ENCODE measurements around the gene MED4. TPM values are rescaled to one million over a fixed set of nuclear protein-coding genes. Genes with fewer than 3 reads are reported as not detected.
A peak's percentile ranks its signal among the peaks of the same experiment; 100 is the strongest.
"Not testable (repeated sequence)": the region's sequence is repeated elsewhere in the genome, so short reads cannot be mapped to it uniquely, and the experiment has no call there.

The MED4 gene
- total RNA-seq, 2 experiments from 2014 or later = 45.8 to 50.1 TPM

GRCh38 chr13:48081739-48082138, 13.2 kb downstream of the MED4 start:
- Mint-ChIP-seq H3K36me3 (ENCODE audit: low read depth) (peaks cover 49% of the 10 kb centered on the region), H3K4me3 (no peak overlapping the region), H3K4me1 (ENCODE audit: low read depth) (peaks cover 4% of the 10 kb centered on the region), H3K27ac (no peak overlapping the region), H3K9me3 (no peaks in the 10 kb centered on the region), H3K27me3 (ENCODE audit: low read depth) (no peaks in the 10 kb centered on the region)
- CTCF ChIA-PET = no interaction called here
- intact Hi-C loops (cut with micrococcal nuclease) = no loop called here
- no peak for DNase-seq

GRCh38 chr13:48078251-48078656, 16.6 kb downstream of the MED4 start:
- H3K9me3 Mint-ChIP-seq = no peaks in the 10 kb centered on the region
- intact Hi-C loops (cut with micrococcal nuclease) = loop anchor here (1.0 kb wide), 1 partner anchor 17 kb away; the partner anchor contains the start of gene MED4
- no peak overlapping the region for H3K4me3 Mint-ChIP-seq
- H3K27me3 Mint-ChIP-seq (ENCODE audit: low read depth) = no peaks in the 10 kb centered on the region
- H3K36me3 Mint-ChIP-seq (ENCODE audit: low read depth) = peaks cover 58% of the 10 kb centered on the region
- CTCF ChIA-PET = interaction anchor here (0.6 to 2.0 kb wide), 10 partner anchors 10 to 503 kb away, joined by 3 to 11 read pairs (median 4); partner anchors contain the start of genes MED4 and NUDT15
- H3K4me1 Mint-ChIP-seq (ENCODE audit: low read depth) = peaks cover 4% of the 10 kb centered on the region
- no peak overlapping the region for H3K27ac Mint-ChIP-seq
- peak; percentile 44 for DNase-seq

DNA sequence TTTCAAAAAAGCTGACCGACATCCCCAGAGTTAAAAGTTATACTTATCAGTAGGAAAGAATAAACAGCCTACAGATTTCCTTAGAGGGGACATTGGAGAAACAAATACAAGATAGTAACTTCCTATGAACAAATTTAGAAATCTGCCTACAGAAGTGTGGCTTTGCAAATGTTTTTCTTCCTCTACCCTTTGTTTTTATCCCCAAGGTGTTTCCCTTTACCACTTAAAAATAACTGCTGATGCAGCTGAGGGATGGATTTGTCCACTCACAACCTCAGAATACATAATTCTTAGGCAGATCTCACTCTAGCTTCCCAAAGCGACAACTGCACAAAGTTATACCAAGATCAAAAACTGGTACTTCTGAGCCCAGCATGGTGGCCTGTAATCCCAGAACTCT, 20.9 kb downstream of the MED4 start:
- DNase-seq = no peak
- Mint-ChIP-seq H3K4me1 (ENCODE audit: low read depth) (peaks cover 4% of the 10 kb centered on the region), H3K9me3 (peaks cover 16% of the 10 kb centered on the region), H3K27me3 (ENCODE audit: low read depth) (no peaks in the 10 kb centered on the region), H3K36me3 (ENCODE audit: low read depth) (peaks cover 77% of the 10 kb centered on the region), H3K27ac (no peak overlapping the region), H3K4me3 (no peak overlapping the region)
- CTCF ChIA-PET = no interaction called here
- intact Hi-C loops (cut with micrococcal nuclease) = no loop called here

DNA sequence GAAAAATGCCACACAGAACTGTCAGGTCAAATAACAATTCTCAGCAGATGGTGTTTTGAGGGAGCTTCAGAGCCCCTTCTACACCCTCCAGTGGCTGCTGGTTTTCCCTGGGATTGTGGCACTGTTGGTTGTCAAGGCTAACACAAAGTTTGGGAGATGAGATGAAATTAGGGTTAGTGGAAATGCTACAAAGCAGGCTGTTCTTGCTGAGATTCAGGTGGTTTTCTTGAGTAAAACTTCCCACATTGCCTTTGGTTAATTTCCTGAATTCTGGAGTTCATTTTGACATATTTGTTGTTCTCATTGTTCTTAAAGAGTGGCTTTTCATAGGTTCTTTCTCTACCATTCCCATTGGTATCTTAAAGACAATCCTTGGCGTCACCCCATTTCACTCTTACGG, 22.1 kb downstream of the MED4 start:
- peaks cover 80% of the 10 kb centered on the region for H3K36me3 Mint-ChIP-seq (ENCODE audit: low read depth)
- no peaks in the 10 kb centered on the region for H3K27me3 Mint-ChIP-seq (ENCODE audit: low read depth)
- no peaks in the 10 kb centered on the region for H3K4me1 Mint-ChIP-seq (ENCODE audit: low read depth)
- DNase-seq = no peak
- H3K27ac Mint-ChIP-seq = peak overlapping the region; percentile 74
- H3K9me3 Mint-ChIP-seq = peaks cover 20% of the 10 kb centered on the region
- CTCF ChIA-PET = interaction anchor here (1.4 kb wide), 1 partner anchor 22 kb away, joined by 3 read pairs; the partner anchor contains the start of gene MED4
- intact Hi-C loops (cut with micrococcal nuclease) = no loop called here
- no peak overlapping the region for H3K4me3 Mint-ChIP-seq

GRCh38 chr13:48072304-48072703, 22.6 kb downstream of the MED4 start:
- Mint-ChIP-seq H3K36me3 (ENCODE audit: low read depth) (peaks cover 84% of the 10 kb centered on the region), H3K27ac (peak overlapping the region; percentile 74), H3K4me1 (ENCODE audit: low read depth) (peaks cover 2% of the 10 kb centered on the region), H3K27me3 (ENCODE audit: low read depth) (no peaks in the 10 kb centered on the region), H3K9me3 (peaks cover 20% of the 10 kb centered on the region), H3K4me3 (no peak overlapping the region)
- DNase-seq = peak; percentile 23
- intact Hi-C loops (cut with micrococcal nuclease) = no loop called here
- CTCF ChIA-PET = interaction anchor here (1.4 kb wide), 1 partner anchor 23 kb away, joined by 3 read pairs; the partner anchor contains the start of gene MED4

- Mint-ChIP-seq H3K36me3 (ENCODE audit: low read depth) (peaks cover 89% of the 10 kb centered on the region), H3K4me3 (no peak overlapping the region), H3K27ac (peak overlapping the region; percentile 74), H3K27me3 (ENCODE audit: low read depth) (no peaks in the 10 kb centered on the region), H3K9me3 (peaks cover 20% of the 10 kb centered on the region), H3K4me1 (ENCODE audit: low read depth) (peaks cover 13% of the 10 kb centered on the region)
- DNase-seq = no peak
- intact Hi-C loops (cut with micrococcal nuclease) = no loop called here
- CTCF ChIA-PET = no interaction called here
These were observed 24.0 kb downstream of the MED4 start for GRCh38 chr13:48070942-48071341.

DNA sequence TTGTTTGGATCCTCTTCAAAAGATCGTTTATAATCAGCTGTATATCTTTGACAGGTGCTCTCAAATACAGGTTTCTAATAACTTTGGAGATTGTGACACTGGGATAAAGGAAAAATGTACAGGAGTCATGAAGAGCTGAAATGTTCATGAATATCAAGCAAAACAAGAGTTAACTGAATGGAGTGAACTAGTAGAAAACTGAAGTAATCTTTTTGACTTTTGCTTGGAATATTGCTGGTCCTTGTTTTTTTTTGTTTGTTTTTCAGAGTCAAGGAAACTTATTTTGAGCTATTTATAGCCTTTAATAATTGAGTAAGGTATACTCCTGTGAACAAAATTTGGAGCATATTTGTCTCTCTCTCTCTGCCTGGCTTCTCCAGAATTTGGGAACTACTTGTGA, 25.3 kb downstream of the MED4 start:
- Mint-ChIP-seq H3K36me3 (ENCODE audit: low read depth) (peaks cover 83% of the 10 kb centered on the region), H3K27ac (no peak overlapping the region), H3K9me3 (peaks cover 20% of the 10 kb centered on the region), H3K4me1 (ENCODE audit: low read depth) (peaks cover 13% of the 10 kb centered on the region), H3K27me3 (ENCODE audit: low read depth) (no peaks in the 10 kb centered on the region), H3K4me3 (no peak overlapping the region)
- CTCF ChIA-PET = interaction anchor here (0.7 kb wide), 1 partner anchor 25 kb away, joined by 3 read pairs; no protein-coding TSS in a partner anchor
- intact Hi-C loops (cut with micrococcal nuclease) = no loop called here
- no peak for DNase-seq

GRCh38 chr13:48068952-48069351, 26.0 kb downstream of the MED4 start:
- Mint-ChIP-seq H3K4me3 (no peak overlapping the region), H3K4me1 (ENCODE audit: low read depth) (peaks cover 13% of the 10 kb centered on the region), H3K9me3 (peaks cover 20% of the 10 kb centered on the region), H3K27ac (no peak overlapping the region), H3K27me3 (ENCODE audit: low read depth) (no peaks in the 10 kb centered on the region), H3K36me3 (ENCODE audit: low read depth) (peaks cover 77% of the 10 kb centered on the region)
- DNase-seq = no peak
- intact Hi-C loops (cut with micrococcal nuclease) = no loop called here
- CTCF ChIA-PET = interaction anchor here (0.7 kb wide), 1 partner anchor 25 kb away, joined by 3 read pairs; no protein-coding TSS in a partner anchor

GRCh38 chr13:48068036-48068435, 26.9 kb downstream of the MED4 start:
- CTCF ChIA-PET = no interaction called here
- no peak for DNase-seq
- Mint-ChIP-seq H3K9me3 (peaks cover 20% of the 10 kb centered on the region), H3K4me3 (no peak overlapping the region), H3K27me3 (ENCODE audit: low read depth) (no peaks in the 10 kb centered on the region), H3K27ac (peak overlapping the region; percentile 91), H3K4me1 (ENCODE audit: low read depth) (peaks cover 13% of the 10 kb centered on the region), H3K36me3 (ENCODE audit: low read depth) (peaks cover 71% of the 10 kb centered on the region)
- intact Hi-C loops (cut with micrococcal nuclease) = no loop called here

DNA sequence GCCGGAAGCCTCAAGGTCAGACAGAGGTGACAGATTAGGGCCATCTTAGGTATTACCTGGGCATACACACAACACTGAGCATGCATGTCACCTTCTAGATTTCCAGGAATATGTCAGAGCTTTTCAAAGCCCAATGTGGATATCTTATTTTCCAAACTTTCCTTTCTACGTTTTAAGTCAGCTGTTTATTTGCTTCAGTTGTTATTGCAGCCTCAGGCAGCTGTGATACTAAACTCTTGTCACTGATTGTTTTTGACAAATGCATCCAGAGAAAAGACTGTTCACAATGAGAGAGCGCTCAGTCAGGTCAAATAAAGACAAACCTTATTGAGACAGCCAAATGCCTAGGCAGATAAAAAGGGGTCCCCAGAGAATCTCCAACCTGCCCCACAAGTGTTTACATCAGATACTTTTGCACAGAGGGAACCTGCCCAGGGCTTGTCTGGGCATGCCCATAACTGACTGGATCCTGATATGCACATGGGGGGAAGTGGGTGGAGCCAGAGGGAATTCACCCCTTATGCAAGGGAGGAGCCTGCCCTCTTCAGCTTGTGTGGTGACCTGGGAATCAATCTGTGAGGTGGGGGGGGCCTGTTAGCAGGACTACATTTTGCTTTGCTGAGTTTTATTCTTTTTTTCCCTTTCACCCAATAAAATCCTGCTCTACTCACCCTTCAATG, 28.5 kb downstream of the MED4 start:
- peaks cover 20% of the 10 kb centered on the region for H3K9me3 Mint-ChIP-seq
- peak; percentile 90 for DNase-seq
- H3K4me1 Mint-ChIP-seq (ENCODE audit: low read depth) = peaks cover 13% of the 10 kb centered on the region
- CTCF ChIA-PET = interaction anchor here (0.6 kb wide), 1 partner anchor 1488 kb away, joined by 5 read pairs; no protein-coding TSS in a partner anchor
- intact Hi-C loops (cut with micrococcal nuclease) = loop anchor here (1.0 kb wide), 3 partner anchors 28 to 176 kb away; partner anchors contain the start of gene SUCLA2
- H3K36me3 Mint-ChIP-seq (ENCODE audit: low read depth) = peaks cover 57% of the 10 kb centered on the region
- no peaks in the 10 kb centered on the region for H3K27me3 Mint-ChIP-seq (ENCODE audit: low read depth)
- H3K27ac Mint-ChIP-seq = peak overlapping the region; percentile 91
- no peak overlapping the region for H3K4me3 Mint-ChIP-seq

GRCh38 chr13:48059951-48060350, 35.0 kb downstream of the MED4 start:
- H3K27me3 Mint-ChIP-seq (ENCODE audit: low read depth); H3K9me3 Mint-ChIP-seq; H3K4me3 Mint-ChIP-seq; H3K4me1 Mint-ChIP-seq (ENCODE audit: low read depth); CTCF ChIA-PET; intact Hi-C loops (cut with micrococcal nuclease); DNase-seq: not testable (repeated sequence)
- Mint-ChIP-seq H3K27ac (peak overlapping the region; percentile 22), H3K36me3 (ENCODE audit: low read depth) (peaks cover 16% of the 10 kb centered on the region)

GRCh38 chr13:48058536-48058935, 36.4 kb downstream of the MED4 start:
- H3K27me3 Mint-ChIP-seq (ENCODE audit: low read depth); intact Hi-C loops (cut with micrococcal nuclease); H3K4me1 Mint-ChIP-seq (ENCODE audit: low read depth); H3K9me3 Mint-ChIP-seq; H3K27ac Mint-ChIP-seq; CTCF ChIA-PET; DNase-seq; H3K4me3 Mint-ChIP-seq: not testable (repeated sequence)
- peaks cover 17% of the 10 kb centered on the region for H3K36me3 Mint-ChIP-seq (ENCODE audit: low read depth)

- Mint-ChIP-seq H3K36me3 (ENCODE audit: low read depth) (peaks cover 28% of the 10 kb centered on the region), H3K27ac (no peak overlapping the region), H3K4me3 (no peak overlapping the region), H3K4me1 (ENCODE audit: low read depth) (no peaks in the 10 kb centered on the region), H3K9me3 (no peaks in the 10 kb centered on the region), H3K27me3 (ENCODE audit: low read depth) (no peaks in the 10 kb centered on the region)
- intact Hi-C loops (cut with micrococcal nuclease) = no loop called here
- CTCF ChIA-PET = no interaction called here
- no peak for DNase-seq
These were observed 39.2 kb downstream of the MED4 start for GRCh38 chr13:48055712-48056111.
